Measurements from ENCODE around the gene NUDT9.

The NUDT9 gene

DNA sequence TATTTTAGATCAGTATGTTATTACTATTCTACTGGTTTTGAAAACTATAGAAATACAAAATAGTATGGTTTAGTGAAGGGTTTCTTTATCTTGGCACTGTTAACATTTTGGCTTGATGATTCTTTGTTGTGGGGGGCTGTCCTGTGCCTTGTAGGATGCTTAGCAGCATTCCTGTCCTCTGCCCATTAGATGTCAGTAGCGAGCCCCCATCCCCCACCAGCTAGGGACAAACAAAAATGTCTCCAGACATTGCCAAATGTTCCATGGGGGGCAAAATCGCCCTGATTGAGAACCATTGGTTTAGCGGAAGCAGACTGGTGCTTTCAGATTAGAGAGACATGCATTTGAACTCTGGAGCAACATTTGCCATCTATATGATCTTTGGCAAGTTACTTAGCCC, 83.5 kb downstream of the NUDT9 start:
- no peak for DNase-seq (ENCODE audit: extremely low read depth in 1 of 2, low read depth in 1 of 2)

DNA sequence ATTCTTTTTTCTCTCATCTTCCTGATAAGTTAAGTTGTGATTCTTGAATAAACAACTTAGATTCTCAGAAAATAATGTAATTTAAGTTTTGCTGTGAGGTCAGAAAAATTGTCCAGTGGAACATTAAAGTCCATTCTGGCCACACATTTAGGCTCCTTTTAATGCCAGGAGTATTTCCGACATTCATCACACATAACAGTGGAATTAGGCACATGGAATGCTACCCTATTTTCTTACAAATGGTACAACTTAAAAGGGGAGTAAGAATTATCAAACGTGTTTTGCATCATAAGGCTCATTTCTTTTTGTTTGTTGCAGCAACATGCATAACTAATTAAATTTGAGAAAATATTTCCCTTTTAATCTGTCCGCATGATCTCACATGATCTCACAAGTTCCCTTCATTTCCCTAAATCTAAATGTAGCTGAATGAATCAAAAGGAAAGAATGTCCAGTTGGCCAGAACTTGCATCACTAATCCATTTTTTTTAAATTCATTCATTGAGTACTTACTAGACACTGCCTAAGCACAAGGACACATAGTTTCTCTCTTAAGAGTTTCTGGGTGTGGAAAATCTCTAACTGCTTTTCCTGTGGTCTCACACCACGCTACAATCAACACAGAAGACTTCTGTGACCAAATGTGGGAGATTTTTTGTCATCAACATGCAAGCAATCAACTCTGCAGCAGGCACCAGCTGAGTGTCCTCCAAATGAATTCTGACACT, 84.8 kb downstream of the NUDT9 start:
- DNase-seq (ENCODE audit: extremely low read depth in 1 of 2, low read depth in 1 of 2) = no peak
